OCI-LY7 (cell line): ENCODE data around the gene PARD3. TPM values are rescaled to one million over a fixed set of nuclear protein-coding genes. Genes with fewer than 3 reads are reported as not detected.
"Not testable (repeated sequence)": the region's sequence is repeated elsewhere in the genome, so short reads cannot be mapped to it uniquely, and the experiment has no call there.

Experiments
- BruUV-seq: library from RNA; stranded (reverse); fragments of 400-500 nt; replicated peaks from 2 replicates; lab custom pipeline; 2021; lab: Mats Ljungman, UMichigan
- CTCF ChIA-PET: fragments of 300-600 bp; sonication (Branson Sonifier 250); formaldehyde crosslinking; loops from one replicate; lab custom pipeline; 2022; ENCODE audit warnings: antibody characterized with exemption; ENCODE audit not compliant: unreplicated experiment; lab: Charles Lee
- POLR2A ChIA-PET: fragments of 300-600 bp; sonication (Branson Sonifier 250); formaldehyde crosslinking; loops from one replicate; lab custom pipeline; 2022; ENCODE audit warnings: antibody characterized with exemption; lab: Charles Lee
- DNase-seq: peaks from one replicate; pipeline ENCODE4 v3.0.0-alpha.2; 2015; ENCODE audit warnings: low spot score
- H2AFZ ChIP-seq: fragments of 200-600 bp; sonication (generic), shearing (Covaris generic); 2 replicates; pipeline ENCODE4 v1.6.1; 2014; ENCODE audit warnings: mild to moderate bottlenecking, antibody characterized with exemption, low read length, moderate library complexity
- H3K27ac ChIP-seq: fragments of 200-600 bp; sonication (generic); 2 replicates; pipeline ENCODE4 v1.5.1; 2014; ENCODE audit warnings: mixed run types, low read depth, mild to moderate bottlenecking, moderate library complexity, low read length, inconsistent platforms; ENCODE audit not compliant: poor library complexity, severe bottlenecking
- H3K36me3 ChIP-seq: fragments of 200-600 bp; sonication (generic); 2 replicates; pipeline ENCODE4 v1.6.1; 2014; ENCODE audit warnings: mild to moderate bottlenecking, antibody characterized with exemption, low read length, moderate library complexity, mixed read lengths; ENCODE audit not compliant: insufficient read depth
- H3K4me1 ChIP-seq: fragments of 200-600 bp; sonication (generic); 2 replicates; pipeline ENCODE4 v1.5.1; 2014; ENCODE audit warnings: mild to moderate bottlenecking, low read length; ENCODE audit not compliant: insufficient read depth, poor library complexity, severe bottlenecking
- H3K4me2 ChIP-seq: fragments of 200-600 bp; sonication (generic); 2 replicates; pipeline ENCODE4 v1.6.1; 2014; ENCODE audit warnings: mild to moderate bottlenecking, low read length
- H3K4me3 ChIP-seq: fragments of 200-600 bp; sonication (generic); 2 replicates; pipeline ENCODE4 v1.5.1; 2014; ENCODE audit warnings: mild to moderate bottlenecking, low read depth, low read length; ENCODE audit not compliant: poor library complexity, severe bottlenecking
- H3K79me2 ChIP-seq: fragments of 200-600 bp; sonication (generic); 2 replicates; pipeline ENCODE4 v1.6.1; 2016; ENCODE audit warnings: low read depth, mild to moderate bottlenecking, low read length, moderate library complexity, mixed read lengths; ENCODE audit not compliant: insufficient read depth
- H3K9me2 ChIP-seq: fragments of 200-600 bp; sonication (generic); 2 replicates; pipeline ENCODE4 v1.6.1; 2016; ENCODE audit warnings: mild to moderate bottlenecking, low read length, mixed read lengths; ENCODE audit not compliant: insufficient read depth
- H3K9me3 ChIP-seq: fragments of 200-600 bp; sonication (generic); 2 replicates; pipeline ENCODE4 v1.6.1; 2014; ENCODE audit warnings: mild to moderate bottlenecking, mixed run types, low read length, mixed read lengths
- H4K20me1 ChIP-seq: fragments of 200-600 bp; sonication (generic); 2 replicates; pipeline ENCODE4 v1.6.1; 2014; ENCODE audit warnings: mild to moderate bottlenecking, antibody characterized with exemption, low read length, moderate library complexity, mixed read lengths; ENCODE audit not compliant: insufficient read depth
- CTCF ChIP-seq: fragments of 200-600 bp; sonication (generic); conservative IDR thresholded peaks from 2 replicates; pipeline ENCODE4 v1.5.1; 2014; ENCODE audit warnings: mild to moderate bottlenecking, antibody characterized with exemption, low read length, moderate library complexity, mixed read lengths
- EZH2phosphoT487 ChIP-seq: fragments of 200-600 bp; sonication (generic); IDR thresholded peaks from 2 replicates; pipeline ENCODE4 v1.6.1; 2018; ENCODE audit warnings: low read depth, borderline replicate concordance, mild to moderate bottlenecking, mixed run types, antibody characterized with exemption, low read length, moderate library complexity, mixed read lengths
- intact Hi-C: fragments of 100-400 bp; cut with micrococcal nuclease; formaldehyde crosslinking; loops from one replicate; pipeline ENCODE4 v1.10.0; 2022; ENCODE audit not compliant: unreplicated experiment
- total RNA-seq, 2 experiments: library from RNA; depleted of rRNA in 1 of 2; stranded (reverse); fragments of >200 nt in 1 of 2; shearing (Covaris generic) in 1 of 2; gene quantifications; 2 replicates each; pipeline ENCODE4 v1.2.3, GENCODE V29; 2014 to 2022

Gene PARD3
- total RNA-seq, 2 experiments from 2014 or later, result not detected

- TF ChIP-seq CTCF, result no peak
- TF ChIP-seq EZH2phosphoT487, result no peak
- BruUV-seq, result no TSS peak
- ChIA-PET CTCF (interaction anchor here (0.6 kb wide), 1 partner anchor 20 kb away, joined by 3 read pairs; no protein-coding TSS in a partner anchor), POLR2A (no interaction called here)
- no peaks in the 10 kb centered on the region for H3K9me2 ChIP-seq
- no peaks in the 10 kb centered on the region for H3K79me2 ChIP-seq
- no peaks in the 10 kb centered on the region for H3K36me3 ChIP-seq
- no peak overlapping the region for H2AFZ ChIP-seq
- intact Hi-C loops, result no loop called here
- no peak for DNase-seq
- no peak overlapping the region for H3K27ac ChIP-seq
- no peaks in the 10 kb centered on the region for H3K4me1 ChIP-seq
- H4K20me1 ChIP-seq, result no peaks in the 10 kb centered on the region
- no peaks in the 10 kb centered on the region for H3K9me3 ChIP-seq
- H3K4me2 ChIP-seq, result no peak overlapping the region
- H3K4me3 ChIP-seq, result no peak overlapping the region
These were observed 57.2 kb downstream of the PARD3 start for GRCh38 chr10:34757933-34758332.

- BruUV-seq, H3K9me3 ChIP-seq, H3K79me2 ChIP-seq, H3K27ac ChIP-seq, H3K36me3 ChIP-seq, H3K4me3 ChIP-seq, H3K4me2 ChIP-seq, POLR2A ChIA-PET, H3K9me2 ChIP-seq, intact Hi-C loops, CTCF ChIA-PET, DNase-seq, H4K20me1 ChIP-seq, H2AFZ ChIP-seq, H3K4me1 ChIP-seq: not testable (repeated sequence)
These were observed 57.9 kb downstream of the PARD3 start for GRCh38 chr10:34757181-34757580.

GRCh38 chr10:34756584-34756983 lies 58.5 kb downstream of the PARD3 start:
- H3K4me2 ChIP-seq, result no peak overlapping the region
- no peaks in the 10 kb centered on the region for H3K9me2 ChIP-seq
- no peak overlapping the region for H2AFZ ChIP-seq
- ChIA-PET CTCF (no interaction called here), POLR2A (no interaction called here)
- no peaks in the 10 kb centered on the region for H3K79me2 ChIP-seq
- no peaks in the 10 kb centered on the region for H4K20me1 ChIP-seq
- no peak overlapping the region for H3K27ac ChIP-seq
- H3K4me3 ChIP-seq, result no peak overlapping the region
- no peaks in the 10 kb centered on the region for H3K4me1 ChIP-seq
- no peaks in the 10 kb centered on the region for H3K9me3 ChIP-seq
- BruUV-seq, result no TSS peak
- no peak for TF ChIP-seq EZH2phosphoT487
- no peak for TF ChIP-seq CTCF
- intact Hi-C loops, result no loop called here
- no peak for DNase-seq
- no peaks in the 10 kb centered on the region for H3K36me3 ChIP-seq
